Iris pigment epithelial cell (primary cell): ENCODE data around the gene ASB13.

Experiments
- DNase-seq: peaks from one replicate; pipeline ENCODE4 v3.0.0-alpha.2; 2011; ENCODE audit warnings: low read depth

ASB13 gene

DNA sequence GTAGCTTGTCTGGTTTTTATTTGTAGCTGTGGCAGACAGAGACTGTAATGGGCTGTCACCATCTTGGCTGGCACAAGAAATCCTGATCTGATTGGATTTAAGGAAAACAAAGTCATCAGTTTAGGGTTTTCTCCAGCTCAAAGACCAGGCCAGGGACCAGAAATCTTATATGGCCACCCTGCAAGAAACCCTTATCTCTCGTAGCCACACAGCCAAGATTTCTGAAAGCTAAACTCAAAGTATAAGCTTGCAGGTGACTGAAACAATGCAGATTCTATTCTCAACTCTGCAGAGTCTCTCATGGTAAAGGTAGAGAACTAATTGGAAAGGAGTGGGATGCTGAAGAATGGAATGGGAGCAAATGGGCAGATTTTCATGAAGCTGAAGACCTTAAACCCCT is 3.2 kb upstream of the ASB13 start:
- DNase-seq = no peak

DNA sequence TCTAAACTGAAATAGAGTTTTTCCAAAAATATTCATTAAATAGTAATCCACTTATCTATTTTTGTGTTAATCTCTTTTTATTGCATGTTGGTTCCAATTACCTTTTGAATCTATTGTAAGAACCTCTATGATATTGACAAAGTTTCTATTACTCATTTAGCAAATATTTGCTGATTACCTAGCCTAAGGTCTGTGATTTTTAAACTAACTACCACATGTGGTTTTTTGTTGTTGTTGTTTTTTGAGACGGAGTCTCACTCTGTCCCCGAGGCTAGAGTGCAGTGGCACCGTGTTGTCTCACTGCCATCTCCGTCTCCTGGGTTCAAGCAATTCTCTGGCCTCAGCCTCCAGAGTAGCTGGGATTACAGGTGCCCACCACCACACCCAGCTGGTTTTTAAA is 2.0 kb upstream of the ASB13 start:
- no peak for DNase-seq

DNA sequence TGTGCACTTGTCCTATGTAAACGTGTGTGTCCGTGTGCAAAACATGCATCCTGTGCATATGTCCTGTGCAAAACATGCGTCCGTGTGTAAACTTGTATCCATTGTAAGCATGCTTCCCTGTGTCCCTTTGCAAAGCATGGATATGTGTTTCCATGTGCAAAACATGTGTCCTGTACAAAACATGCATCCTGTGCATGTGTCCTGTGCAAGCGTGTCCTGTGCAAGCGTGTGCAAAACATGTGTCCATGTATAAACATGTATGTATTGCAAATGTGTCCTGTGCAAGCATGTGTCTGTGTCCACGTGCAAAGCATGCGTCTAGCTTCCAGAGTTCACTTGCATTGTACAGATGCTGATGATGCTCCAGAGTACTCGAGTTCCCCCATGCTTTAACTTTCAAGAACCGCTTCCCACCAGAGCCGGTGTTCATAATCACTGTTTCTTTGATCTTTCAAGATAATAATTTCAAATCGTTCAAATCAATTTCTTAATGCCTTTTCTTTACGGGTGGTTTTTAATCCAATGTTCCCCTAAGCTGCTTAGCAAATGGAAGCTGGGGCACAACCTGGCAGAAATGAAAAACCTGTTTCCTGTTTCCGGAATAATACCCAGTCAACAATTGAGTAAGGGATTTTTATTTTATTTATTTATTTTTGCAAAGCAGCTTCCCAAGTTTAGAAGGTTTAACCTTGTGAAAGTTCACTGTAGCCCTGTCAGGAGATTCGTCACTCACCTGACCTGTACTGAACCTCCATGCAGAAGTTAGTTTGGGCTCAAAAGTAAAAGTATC is 641 bp upstream of the ASB13 start:
- no peak for DNase-seq

DNA sequence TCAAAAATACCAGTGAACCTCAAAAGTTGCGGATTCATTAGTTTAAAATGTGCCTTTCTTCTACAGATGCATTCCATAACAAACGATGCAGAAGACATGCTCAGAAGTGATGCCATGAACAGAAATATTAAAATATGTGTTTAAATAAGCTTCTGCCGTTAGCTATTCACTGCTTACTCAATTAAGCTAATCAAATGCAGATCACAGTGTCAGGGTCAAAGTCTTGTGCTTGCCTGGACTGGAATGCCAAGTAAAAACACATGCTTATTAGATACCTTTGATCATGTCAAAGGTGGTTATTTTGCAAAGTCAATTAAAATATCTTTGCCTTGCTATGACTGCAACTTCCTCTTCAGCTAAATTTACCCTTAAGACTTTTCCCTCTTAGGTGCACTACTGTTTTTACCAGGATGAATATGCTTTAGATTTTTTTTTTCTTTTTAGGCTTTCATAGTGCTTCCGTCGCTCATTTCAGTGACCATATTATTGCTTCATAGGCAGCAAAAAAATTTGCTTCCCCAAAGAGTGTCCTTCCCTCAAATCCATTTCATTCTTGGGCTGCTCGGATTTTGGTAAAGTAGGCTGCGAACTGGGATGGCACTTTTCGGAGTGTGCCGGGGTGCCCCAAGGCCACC is 905 bp downstream of the ASB13 start:
- peak; percentile 11 for DNase-seq

DNA sequence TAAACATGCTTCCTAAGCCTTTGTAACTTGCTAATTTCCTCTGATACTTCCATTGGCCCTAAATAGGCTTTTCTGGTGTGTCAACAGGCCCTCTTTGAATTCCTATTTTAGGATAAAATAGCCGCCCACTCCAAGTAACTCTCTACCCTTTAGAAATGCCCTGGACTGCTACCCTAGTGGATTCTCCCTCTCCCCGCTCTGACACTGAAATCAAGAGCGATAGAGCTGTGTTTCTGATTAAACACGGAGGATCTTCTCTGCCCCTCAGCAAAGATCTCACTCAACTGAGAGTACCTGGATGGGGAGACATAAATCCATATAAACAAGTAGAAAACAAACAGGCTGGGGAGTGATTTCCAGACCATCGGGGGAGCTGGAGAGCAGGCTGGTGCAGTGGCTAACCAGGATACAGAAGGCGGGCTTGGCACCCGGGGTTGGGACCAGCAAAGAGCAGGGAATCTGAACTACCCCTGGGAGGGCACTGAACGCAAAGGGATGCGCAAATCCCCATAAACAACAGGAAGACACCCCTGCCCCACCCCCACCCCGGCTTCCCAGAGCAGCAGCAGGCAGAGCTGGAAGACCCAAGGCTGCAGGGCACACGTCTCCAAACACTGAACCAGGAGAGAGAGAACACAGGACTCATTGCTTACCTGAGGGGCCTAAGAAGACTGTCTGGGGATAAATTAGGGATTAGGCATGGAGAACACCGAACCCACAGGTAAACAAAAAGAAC is 2.5 kb downstream of the ASB13 start:
- no peak for DNase-seq

DNA sequence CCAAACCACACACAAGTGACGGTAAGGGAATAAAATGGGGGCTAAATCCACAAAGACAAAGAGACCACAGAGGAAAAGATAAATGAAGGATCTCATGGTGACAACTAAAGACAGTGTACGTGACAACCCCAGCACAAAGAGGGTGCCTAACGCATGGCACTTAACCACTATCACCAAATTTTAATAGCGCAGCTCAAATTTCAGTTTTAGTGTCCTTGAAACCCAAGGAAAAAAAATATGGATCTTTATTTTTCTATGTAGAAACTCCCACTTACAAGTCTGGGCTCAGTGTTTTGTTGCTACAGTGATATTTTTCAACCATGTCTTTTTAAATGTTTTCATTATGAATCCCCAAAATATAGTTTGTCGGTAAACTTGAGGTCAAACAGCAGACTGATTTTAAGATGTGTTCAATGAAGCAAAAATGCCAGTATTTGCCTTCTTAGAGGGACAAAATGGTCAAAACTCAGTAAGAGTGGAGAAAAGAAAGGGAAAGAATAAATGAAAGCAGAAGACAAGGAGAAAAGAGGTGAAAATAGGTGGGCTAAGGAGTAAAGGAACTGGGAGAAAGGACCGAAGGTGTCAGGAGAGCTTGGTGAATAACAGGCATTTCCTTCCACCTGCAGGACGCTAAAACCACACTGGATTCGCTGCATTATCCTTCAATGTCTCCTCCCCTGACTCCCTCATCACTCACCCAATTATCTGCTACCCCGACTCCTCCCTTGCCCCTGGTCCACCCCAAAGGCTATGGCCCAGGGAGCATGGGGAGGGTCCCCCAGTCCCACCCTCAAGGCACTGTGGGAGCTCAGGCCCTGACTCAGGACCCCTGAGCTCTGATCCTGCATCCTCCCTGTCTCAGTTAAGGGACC is 3.5 kb downstream of the ASB13 start:
- DNase-seq = no peak

DNA sequence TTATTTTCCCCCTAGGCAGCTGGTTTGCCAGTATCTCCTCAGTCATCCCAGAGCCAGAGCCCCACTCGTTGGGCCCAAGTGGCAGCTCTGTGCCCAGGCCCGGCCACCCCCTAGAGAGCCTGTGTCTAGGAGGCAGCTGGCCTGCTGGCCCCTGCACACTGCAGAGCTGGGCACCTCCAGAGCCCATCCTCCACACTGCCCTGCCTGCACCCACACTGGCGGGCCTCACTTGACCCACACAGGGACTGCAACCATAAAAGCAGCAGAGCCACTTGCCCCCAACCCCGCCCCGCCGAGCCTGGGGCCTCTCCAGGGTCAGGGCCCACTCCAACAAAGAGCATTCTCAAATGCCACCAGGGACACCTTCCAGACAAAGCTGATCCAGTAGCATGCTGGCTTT is 5.4 kb downstream of the ASB13 start:
- DNase-seq = no peak

DNA sequence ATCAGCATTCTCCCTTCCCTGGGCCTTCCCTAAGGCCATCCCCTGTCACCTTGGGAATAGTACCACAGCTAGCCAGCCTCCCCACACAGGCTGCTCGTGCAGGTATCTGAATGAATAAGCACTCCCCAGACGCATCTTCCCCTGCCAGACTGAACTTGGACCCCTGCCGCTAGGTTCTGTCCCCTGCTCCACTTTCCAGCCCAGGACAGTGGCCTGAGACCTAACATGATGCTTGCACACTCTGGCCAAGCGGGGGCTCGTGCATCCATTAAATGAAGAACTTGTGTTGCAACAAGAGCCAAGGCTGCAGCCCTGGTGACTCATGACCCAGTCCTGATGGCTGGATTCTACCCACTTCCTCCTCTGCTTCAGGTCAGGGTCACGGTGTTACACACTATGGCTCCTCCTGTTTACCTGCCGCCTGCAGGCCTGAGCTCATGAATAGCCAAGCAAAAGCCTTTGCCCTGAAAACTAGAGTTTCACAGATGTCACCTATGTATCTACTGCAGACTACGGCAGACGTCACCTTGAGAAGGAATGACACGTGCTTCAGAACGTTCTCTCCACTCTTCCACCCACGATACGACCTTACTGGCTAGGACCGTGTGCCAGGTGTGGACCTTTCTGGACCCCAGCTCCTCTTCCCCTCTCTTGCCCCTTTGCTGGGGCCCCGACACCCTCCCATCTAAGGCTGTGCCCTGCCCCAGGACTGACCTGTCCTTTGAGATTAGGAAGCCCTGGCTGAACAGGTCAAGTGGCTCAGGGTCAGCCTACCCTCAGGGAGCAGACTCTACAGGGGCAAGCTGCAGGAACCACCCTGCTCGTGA is 6.5 kb downstream of the ASB13 start:
- DNase-seq = peak; percentile 80

DNA sequence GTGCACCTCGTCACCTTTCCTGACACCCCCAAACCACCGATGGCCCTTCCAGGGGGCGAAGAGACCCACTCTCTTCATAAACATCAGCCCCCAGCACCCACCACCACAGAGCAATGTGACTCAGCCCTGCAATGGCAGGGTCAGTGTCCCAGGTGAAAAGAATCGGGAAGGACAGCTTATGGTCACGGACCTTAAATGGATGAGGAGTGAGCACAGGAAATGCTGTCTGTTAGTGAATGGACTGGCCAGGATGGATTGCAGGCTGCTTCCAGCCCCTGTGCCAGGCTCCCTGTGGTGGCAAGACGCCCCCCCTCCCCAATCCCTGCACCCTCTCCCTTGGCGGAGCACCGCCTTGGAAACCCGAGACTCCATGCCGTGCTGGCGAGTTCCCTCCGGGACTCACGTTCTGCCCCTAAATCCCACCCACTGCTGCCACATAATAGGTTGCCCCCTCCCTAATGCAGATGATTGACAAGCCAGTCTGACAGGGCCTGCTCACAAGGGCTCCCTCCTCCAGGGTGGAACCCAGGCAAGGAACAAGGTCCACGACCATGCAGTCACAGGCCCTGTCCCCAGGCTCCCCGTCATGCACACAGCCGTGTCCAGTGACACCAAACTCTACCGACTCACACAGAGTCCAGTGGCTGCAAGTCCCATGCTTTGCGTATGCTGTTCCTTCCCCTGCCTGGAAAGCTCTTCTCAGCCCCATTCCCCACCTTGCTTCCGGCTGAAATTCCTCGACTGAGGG is 7.3 kb downstream of the ASB13 start:
- no peak for DNase-seq

DNA sequence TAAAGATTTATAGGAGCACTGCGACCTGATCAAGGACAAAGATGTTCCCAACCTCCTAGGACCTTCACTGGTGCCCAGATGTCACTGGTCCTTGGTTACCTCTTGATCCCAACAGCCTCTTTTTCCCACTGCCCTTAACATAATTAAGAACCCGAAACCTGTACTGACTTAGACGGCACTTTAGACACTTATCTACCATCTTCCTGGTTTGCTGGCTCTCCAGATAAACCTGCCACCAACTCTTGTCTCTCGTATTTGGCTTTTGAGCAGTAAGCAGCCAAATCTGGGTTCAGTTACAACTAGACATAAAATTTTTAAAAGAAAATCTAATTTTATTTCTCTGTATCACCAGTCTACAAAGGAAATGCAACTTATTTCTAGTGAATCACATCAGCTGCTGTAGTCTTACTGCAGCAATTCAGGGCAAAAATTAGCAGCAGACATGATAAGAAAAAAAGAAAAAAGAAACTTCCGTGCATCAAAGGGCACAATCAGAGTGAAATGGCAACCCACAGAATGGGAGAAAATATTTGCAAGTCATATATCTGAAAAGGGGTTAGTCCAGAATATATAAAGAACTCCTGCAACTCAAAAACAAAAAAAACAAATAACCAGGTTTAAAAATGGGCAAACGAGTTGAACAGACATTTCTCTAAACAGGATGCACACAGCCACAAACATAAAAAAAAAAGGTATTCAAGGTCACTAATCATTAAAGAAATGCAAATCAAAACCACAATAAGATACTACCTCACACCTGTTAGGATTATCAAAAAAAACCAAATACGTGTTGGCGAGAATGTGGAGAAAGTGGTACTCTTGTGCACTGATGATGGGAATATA is 9.4 kb downstream of the ASB13 start:
- no peak for DNase-seq

DNA sequence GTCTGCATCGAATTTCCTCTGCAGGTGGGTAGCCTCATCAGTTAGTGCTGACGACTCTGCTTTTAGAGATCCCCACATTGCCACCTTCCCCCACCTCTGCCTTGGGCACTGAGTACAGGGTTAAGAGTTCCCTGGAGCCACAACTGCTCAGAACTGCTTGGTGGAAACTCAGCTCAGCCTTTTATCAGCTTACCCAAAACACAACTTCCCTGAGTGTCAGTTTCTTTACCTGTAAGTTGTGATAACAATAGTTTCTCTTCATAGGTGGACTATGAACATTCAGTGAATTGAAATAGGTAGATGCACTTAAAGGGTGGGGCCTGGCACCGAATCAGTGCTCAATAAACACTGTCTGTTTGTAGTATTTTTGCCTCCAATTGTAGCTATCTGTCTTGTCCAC is 11.3 kb downstream of the ASB13 start:
- no peak for DNase-seq

DNA sequence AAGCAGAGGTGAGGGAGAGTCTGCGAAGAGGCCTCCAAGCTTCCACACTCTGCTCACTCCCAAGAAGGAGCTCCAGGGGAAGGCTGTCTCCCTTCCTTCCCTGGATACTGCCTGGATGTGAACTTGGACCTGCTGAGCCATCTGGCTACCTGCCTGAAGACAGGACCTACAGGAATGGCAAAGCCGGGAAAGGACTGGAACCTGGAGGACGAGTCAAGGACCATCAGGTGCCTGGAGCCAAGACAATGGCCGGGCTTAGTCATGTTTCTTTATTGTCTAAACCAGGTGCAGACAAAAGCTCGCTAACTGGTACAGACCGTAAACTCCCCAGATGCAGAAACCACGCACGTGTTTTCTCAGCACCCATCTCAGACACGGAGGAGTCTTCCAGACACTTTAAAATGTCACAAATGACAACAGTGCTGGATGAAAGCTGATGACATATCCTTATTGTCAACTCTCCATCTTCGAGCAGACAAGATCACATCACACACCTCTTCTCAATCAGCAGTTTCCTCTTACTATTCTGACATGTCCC is 12.1 kb downstream of the ASB13 start:
- DNase-seq = no peak

DNA sequence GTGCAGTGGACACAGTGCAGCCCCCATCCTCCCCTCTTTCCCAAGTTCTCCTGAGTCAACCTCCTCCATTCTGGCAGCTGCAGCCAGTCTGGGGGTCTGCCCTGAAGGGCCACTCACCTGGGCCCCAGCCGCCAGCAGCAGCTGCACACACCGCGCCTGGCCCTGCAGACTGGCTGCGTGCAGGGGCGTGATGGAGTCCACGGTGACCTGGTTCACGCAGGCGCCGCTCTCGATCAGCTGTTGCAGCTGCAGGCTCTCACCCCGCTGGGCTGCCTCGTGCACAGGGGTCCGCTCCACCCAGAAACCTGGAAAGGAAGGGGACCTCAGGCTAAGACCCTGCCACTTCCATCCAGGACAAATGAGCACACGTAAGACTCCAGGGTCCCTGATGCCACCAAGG is 13.6 kb downstream of the ASB13 start:
- no peak for DNase-seq

DNA sequence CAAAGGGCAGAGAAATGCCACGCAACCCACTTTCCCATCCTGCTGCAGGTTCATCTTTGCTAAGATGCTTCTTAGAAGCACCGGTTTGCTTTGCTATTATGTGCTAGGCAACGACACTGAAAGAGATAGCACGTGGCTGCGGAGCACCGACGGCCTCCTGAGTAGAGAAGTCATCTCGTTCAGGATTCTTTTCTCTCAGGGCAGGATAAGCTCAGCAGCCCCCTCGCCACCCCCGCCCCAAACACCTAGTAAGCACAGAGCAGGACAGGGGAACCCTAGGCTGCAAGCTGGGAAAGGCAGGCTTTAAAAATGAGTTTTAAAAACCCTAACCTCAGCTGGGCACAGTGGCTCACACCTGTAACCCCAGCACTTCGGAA is 15.0 kb downstream of the ASB13 start:
- no peak for DNase-seq

DNA sequence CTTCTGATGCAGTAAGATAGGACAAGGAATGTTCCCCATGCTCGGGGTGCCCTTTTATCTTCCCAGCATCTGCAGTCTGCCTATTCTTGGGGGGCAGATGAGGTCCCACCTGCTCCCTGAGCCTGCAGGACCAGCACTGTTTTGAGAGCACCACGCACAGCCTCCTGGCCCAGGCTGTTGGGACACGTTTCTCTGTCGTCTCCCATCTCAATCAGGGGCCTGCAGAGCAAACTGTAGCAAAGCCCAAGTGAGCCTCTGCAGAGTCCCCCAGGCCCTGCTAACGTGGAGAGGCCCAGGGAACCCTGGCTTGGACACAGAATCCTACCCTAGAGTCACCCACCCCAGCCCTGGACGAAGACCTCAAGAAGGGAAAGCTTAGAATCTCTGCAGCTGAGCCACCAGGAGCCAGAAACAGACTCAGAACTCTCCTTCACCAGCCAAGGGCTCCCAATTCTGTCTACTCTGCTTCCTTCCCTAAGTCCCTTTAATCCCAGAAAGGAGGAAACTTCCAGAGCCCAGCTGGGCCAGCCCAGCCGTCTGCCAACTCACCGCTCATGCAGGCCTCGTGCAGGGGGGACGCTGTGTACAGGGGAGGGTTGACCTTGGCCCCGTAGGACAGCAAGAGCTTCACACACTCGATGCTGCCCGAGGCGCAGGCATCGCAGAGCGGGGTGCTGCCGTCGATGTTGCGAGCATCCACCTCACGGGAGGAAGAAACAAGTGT is 15.6 kb downstream of the ASB13 start:
- DNase-seq = no peak

DNA sequence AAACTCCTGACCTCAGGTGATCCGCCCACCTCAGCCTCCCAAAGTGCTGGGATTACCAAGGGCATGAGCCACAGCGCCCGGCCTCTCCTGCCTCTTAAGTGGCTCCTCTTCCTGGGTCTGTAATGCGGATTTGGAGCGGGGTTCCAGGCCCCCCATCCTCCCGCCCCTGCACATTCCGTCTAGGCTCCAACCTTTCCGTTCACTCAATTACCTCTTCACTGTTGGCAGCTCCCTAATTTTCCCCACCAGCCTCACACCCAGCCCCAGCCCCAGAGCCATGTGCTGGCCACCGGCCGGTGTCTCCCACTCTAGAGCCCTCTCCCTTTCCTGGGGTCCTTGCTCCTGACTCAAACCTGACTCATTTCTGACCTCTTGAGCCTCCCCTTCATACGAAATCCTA is 16.6 kb downstream of the ASB13 start:
- DNase-seq = no peak

DNA sequence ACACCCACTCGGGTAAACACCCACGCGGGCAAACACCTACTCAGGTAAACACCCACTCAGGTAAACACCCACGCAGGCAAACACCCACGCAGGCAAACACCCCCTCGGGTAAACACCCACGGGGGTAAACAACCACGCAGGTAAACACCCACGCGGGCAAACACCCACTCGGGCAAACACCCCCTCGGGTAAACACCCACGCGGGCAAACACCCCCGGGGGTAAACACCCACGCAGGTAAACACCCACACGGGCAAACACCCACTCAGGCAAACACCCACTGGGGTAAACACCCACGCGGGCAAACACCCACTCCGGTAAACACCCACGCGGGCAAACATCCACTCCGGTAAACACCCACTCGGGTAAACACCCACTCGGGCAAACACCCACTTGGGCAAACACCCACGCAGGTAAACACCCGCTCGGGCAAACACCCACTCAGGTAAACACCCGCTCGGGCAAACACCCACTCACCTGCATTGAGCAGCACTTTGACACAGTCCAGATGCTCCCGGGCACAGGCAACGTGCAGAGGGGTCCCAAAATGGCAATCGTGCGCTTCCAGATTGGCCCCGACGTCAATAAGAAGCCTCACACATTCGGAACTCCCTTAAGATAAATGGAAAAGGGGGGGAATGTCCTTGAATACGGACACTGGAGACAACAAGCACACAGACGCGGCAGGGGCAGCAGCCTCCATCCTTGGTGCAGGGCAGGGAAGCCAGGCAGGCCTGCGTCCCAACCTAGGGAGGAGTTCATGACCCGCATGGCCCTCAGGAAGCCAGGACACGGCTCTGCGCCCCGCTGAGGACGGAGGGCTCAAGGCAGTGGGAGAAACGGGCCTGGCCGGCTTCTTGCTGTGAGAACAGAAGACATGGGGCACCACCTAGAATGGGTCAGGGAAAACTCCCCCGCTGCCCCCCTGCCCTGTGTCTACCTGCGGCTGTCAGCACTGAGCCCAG is 17.6 kb downstream of the ASB13 start:
- DNase-seq = no peak
